Activated CD4-positive, alpha-beta memory T cell treated with anti-CD3 and anti-CD28 coated beads for 36 hours (primary cell): ENCODE measurements around the gene KIF19. TPM values are rescaled to one million over a fixed set of nuclear protein-coding genes. Genes with fewer than 3 reads are reported as not detected.

Experiments
- CTCF ChIA-PET: fragments of 350-600 bp; sonication (Branson Sonifier 250); formaldehyde crosslinking; loops from one replicate; lab custom pipeline; 2021; ENCODE audit warnings: antibody characterized with exemption, inconsistent platforms; lab: Charles Lee
- POLR2A ChIA-PET: fragments of 350-600 bp; sonication (Branson Sonifier 250); formaldehyde crosslinking; loops from one replicate; lab custom pipeline; 2021; ENCODE audit warnings: antibody characterized with exemption; lab: Charles Lee
- DNase-seq: peaks from one replicate; pipeline ENCODE4 v3.0.0-alpha.2; 2020
- H3K27ac Mint-ChIP-seq: one replicate; pipeline ENCODE4 v1.8.0; 2021; ENCODE audit warnings: mixed read lengths
- H3K27me3 Mint-ChIP-seq: one replicate; pipeline ENCODE4 v1.8.0; 2021; ENCODE audit warnings: mixed read lengths
- H3K36me3 Mint-ChIP-seq: one replicate; pipeline ENCODE4 v1.8.0; 2021; ENCODE audit warnings: mixed read lengths
- H3K4me1 Mint-ChIP-seq: one replicate; pipeline ENCODE4 v1.8.0; 2021; ENCODE audit warnings: low read depth, mixed read lengths
- H3K4me3 Mint-ChIP-seq: one replicate; pipeline ENCODE4 v1.8.0; 2021; ENCODE audit warnings: mild to moderate bottlenecking, mixed read lengths
- H3K9me3 Mint-ChIP-seq: one replicate; pipeline ENCODE4 v1.8.0; 2021; ENCODE audit warnings: mixed read lengths
- intact Hi-C: fragments of 100-400 bp; cut with micrococcal nuclease; formaldehyde crosslinking; loops from one replicate; pipeline ENCODE4 v1.15.1; 2023
- total RNA-seq, 2 experiments: library from RNA; stranded (reverse); gene quantifications; one replicate each; pipeline ENCODE4 v1.2.3, GENCODE V29; 2021

KIF19 gene
- total RNA-seq, 2 experiments from 2014 or later: 0.51 to 0.59 TPM

GRCh38 chr17:74330446-74330845, 4.4 kb downstream of the KIF19 start:
- intact Hi-C loops: no loop called here

DNA sequence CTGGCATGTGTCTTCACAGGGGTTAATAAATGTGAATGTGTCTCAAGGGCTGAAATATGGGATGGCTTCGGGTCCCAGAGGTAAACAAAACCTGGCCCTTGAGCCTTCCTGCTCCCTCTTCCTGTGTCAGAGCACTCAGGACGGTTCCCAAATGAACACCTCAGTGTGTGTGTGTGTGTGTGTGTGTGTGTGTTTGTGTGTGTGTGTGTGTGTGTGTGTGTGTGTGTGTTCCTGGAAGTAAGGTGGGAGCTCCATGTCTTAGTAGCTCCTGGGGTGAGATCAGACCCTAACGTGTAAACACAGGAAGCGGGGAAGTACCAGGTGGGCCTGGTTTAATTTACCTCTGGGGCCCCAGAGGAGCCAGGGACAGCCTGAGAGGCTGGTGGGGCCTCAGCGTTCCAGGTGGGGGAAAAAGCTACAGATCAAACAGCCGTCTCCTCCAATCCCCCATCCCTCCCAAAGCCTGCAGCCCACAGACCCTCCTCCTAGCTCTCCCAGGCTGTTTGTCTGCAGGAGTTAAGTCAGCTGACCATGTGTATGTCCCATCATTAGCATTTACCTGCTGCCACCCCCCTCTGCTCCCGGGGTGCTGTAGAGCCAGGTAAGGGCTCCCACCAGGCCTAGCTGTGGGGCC, 6.1 kb downstream of the KIF19 start:
- Mint-ChIP-seq H3K4me1 (peaks cover 12% of the 10 kb centered on the region), H3K9me3 (no peaks in the 10 kb centered on the region), H3K27me3 (no peaks in the 10 kb centered on the region), H3K27ac (no peak overlapping the region), H3K4me3 (no peak overlapping the region), H3K36me3 (no peaks in the 10 kb centered on the region)
- DNase-seq: no peak
- intact Hi-C loops: no loop called here
- ChIA-PET POLR2A (no interaction called here), CTCF (interaction anchor here (1.2 kb wide), 1 partner anchor 47 kb away, joined by 3 read pairs; no protein-coding TSS in a partner anchor)

More at GRCh38 chr17:74330446-74330845, 4.4 kb downstream of the KIF19 start:
- H3K4me3 Mint-ChIP-seq: no peak overlapping the region
- H3K27me3 Mint-ChIP-seq: no peaks in the 10 kb centered on the region
- no peak overlapping the region for H3K27ac Mint-ChIP-seq
- H3K9me3 Mint-ChIP-seq: no peaks in the 10 kb centered on the region
- POLR2A ChIA-PET: no interaction called here
- H3K4me1 Mint-ChIP-seq: peaks cover 21% of the 10 kb centered on the region
- DNase-seq: no peak
- no peaks in the 10 kb centered on the region for H3K36me3 Mint-ChIP-seq
- CTCF ChIA-PET: no interaction called here

- CTCF ChIA-PET: interaction anchor here (1.2 kb wide), 1 partner anchor 46 kb away, joined by 3 read pairs; no protein-coding TSS in a partner anchor
- no peak for DNase-seq
- Mint-ChIP-seq H3K4me3 (no peak overlapping the region), H3K27me3 (no peaks in the 10 kb centered on the region), H3K27ac (no peak overlapping the region), H3K4me1 (peaks cover 12% of the 10 kb centered on the region), H3K9me3 (no peaks in the 10 kb centered on the region), H3K36me3 (no peaks in the 10 kb centered on the region)
- POLR2A ChIA-PET: no interaction called here
- intact Hi-C loops: no loop called here
Measured at GRCh38 chr17:74332763-74333283, 6.8 kb downstream of the KIF19 start.

GRCh38 chr17:74334393-74335039, 8.5 kb downstream of the KIF19 start:
- no peak overlapping the region for H3K4me3 Mint-ChIP-seq
- no peak overlapping the region for H3K27ac Mint-ChIP-seq
- intact Hi-C loops: no loop called here
- no peaks in the 10 kb centered on the region for H3K36me3 Mint-ChIP-seq
- ChIA-PET POLR2A (no interaction called here), CTCF (no interaction called here)
- DNase-seq: no peak
- peaks cover 1% of the 10 kb centered on the region for H3K4me1 Mint-ChIP-seq
- no peaks in the 10 kb centered on the region for H3K27me3 Mint-ChIP-seq
- H3K9me3 Mint-ChIP-seq: no peaks in the 10 kb centered on the region

DNA sequence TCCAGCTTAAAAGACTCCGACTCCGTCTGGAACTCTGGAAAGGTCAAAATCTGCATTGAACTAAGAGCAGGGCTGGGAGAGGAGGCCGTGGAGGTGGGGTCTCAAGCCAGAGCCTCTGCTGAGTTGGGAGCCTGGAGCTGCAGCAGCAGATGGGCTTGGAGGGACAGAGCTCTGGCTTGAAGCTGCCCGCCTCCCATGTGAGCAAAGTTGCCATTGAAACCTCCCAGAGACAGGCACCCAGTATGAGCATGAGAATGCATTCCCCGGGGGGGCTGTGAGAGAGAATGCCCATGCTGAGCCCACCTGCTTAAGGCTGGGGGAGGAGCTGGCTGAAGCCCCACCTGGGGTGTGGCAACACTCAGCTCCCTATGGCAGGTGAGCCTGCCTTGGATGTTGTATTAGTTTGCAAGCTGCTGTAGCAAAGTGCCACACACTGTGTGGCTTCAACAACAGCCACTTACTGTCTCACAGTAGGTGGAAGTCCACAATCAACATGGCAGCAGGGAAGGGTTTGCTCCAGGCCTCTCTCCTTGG, 9.6 kb downstream of the KIF19 start:
- Mint-ChIP-seq H3K9me3 (no peaks in the 10 kb centered on the region), H3K4me3 (no peak overlapping the region), H3K27me3 (peaks cover 1% of the 10 kb centered on the region), H3K36me3 (no peaks in the 10 kb centered on the region), H3K4me1 (no peaks in the 10 kb centered on the region), H3K27ac (no peak overlapping the region)
- POLR2A ChIA-PET: no interaction called here
- intact Hi-C loops: no loop called here
- CTCF ChIA-PET: interaction anchor here (0.8 to 1.7 kb wide), 2 partner anchors 17 to 32 kb away, joined by 4 to 6 read pairs; partner anchors contain the start of gene GPR142
- DNase-seq: no peak

GRCh38 chr17:74336307-74336706, 10.3 kb downstream of the KIF19 start:
- H3K4me3 Mint-ChIP-seq: no peak overlapping the region
- H3K27me3 Mint-ChIP-seq: peaks cover 1% of the 10 kb centered on the region
- no peaks in the 10 kb centered on the region for H3K4me1 Mint-ChIP-seq
- H3K36me3 Mint-ChIP-seq: no peaks in the 10 kb centered on the region
- CTCF ChIA-PET: interaction anchor here (0.8 to 1.7 kb wide), 2 partner anchors 17 to 31 kb away, joined by 4 to 6 read pairs; partner anchors contain the start of gene GPR142
- intact Hi-C loops: no loop called here
- no peaks in the 10 kb centered on the region for H3K9me3 Mint-ChIP-seq
- DNase-seq: no peak
- POLR2A ChIA-PET: no interaction called here
- H3K27ac Mint-ChIP-seq: no peak overlapping the region

GRCh38 chr17:74337834-74338500, 11.9 kb downstream of the KIF19 start:
- H3K4me3 Mint-ChIP-seq: no peak overlapping the region
- H3K4me1 Mint-ChIP-seq: no peaks in the 10 kb centered on the region
- intact Hi-C loops: no loop called here
- ChIA-PET CTCF (interaction anchor here (0.5 to 1.3 kb wide), 2 partner anchors 41 to 352 kb away, joined by 3 to 4 read pairs; no protein-coding TSS in a partner anchor), POLR2A (no interaction called here)
- DNase-seq: no peak
- no peaks in the 10 kb centered on the region for H3K9me3 Mint-ChIP-seq
- peaks cover 1% of the 10 kb centered on the region for H3K27me3 Mint-ChIP-seq
- H3K36me3 Mint-ChIP-seq: no peaks in the 10 kb centered on the region
- H3K27ac Mint-ChIP-seq: no peak overlapping the region

DNA sequence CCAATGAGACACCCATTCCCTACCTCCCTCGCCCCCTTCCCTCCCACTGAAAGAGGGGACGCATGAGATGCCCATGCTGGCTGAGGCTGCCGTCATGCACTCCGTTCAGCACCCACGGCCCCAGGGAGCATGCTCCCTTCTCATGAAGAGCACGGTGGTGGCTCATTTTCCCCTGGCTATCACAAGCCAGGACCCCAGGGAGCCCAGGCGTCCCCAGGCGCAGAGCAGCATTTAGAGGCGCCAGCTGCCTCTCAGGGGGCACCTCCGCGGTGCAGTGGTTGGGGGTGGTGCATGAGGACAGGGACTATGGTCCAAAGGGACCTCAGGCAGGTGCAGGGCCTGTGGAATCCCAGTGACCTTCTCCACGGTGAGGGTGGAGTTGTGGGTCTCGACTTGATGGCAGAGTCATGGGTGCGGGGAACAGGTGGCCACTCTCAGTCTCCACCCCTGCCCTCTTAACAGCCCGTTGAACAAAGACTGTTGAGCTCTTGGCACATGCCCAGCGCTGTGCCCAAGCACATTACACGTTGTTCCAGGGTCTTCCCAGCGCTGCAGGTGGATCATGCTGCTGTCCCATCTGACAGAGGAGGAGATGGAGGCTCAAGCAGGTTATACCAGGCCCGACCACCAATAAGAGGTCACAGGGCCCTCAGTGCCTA, 13.6 kb downstream of the KIF19 start:
- Mint-ChIP-seq H3K4me3 (no peak overlapping the region), H3K27me3 (peaks cover 1% of the 10 kb centered on the region), H3K9me3 (no peaks in the 10 kb centered on the region), H3K4me1 (no peaks in the 10 kb centered on the region), H3K36me3 (no peaks in the 10 kb centered on the region), H3K27ac (no peak overlapping the region)
- CTCF ChIA-PET: no interaction called here
- DNase-seq: no peak
- POLR2A ChIA-PET: no interaction called here
- intact Hi-C loops: no loop called here

DNA sequence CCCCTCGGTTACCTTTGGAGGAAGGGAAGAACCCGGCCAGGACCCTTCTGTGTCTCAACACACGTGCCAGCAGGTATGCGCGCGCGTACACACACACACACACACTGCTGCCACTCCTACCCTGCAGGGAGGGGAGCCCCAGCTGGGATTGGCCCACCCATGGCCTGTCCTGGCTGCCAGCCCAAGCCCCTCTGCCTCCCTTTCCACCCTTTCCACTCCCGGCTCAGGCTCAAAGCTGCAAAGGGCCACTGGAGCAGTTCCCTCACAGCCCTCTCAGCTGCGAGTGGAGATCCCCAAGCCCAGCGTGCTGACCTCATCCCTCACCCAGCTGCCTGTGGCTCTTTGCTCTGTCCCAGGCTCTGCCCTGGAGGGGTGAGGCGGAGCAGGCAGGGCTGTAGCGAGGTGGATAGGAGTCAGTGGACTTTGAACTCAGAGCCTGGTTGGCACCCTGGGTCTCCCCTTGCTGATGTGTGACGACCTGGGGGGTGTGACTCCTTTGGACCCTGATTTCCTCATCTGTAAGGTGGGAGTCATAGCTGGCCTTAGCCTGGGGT, 14.5 kb downstream of the KIF19 start:
- no peak overlapping the region for H3K27ac Mint-ChIP-seq
- ChIA-PET POLR2A (no interaction called here), CTCF (interaction anchor here (0.7 kb wide), 1 partner anchor 12 kb away, joined by 3 read pairs; no protein-coding TSS in a partner anchor)
- H3K27me3 Mint-ChIP-seq: peaks cover 1% of the 10 kb centered on the region
- H3K36me3 Mint-ChIP-seq: no peaks in the 10 kb centered on the region
- intact Hi-C loops: no loop called here
- no peak for DNase-seq
- H3K4me1 Mint-ChIP-seq: no peaks in the 10 kb centered on the region
- H3K9me3 Mint-ChIP-seq: no peaks in the 10 kb centered on the region
- no peak overlapping the region for H3K4me3 Mint-ChIP-seq

DNA sequence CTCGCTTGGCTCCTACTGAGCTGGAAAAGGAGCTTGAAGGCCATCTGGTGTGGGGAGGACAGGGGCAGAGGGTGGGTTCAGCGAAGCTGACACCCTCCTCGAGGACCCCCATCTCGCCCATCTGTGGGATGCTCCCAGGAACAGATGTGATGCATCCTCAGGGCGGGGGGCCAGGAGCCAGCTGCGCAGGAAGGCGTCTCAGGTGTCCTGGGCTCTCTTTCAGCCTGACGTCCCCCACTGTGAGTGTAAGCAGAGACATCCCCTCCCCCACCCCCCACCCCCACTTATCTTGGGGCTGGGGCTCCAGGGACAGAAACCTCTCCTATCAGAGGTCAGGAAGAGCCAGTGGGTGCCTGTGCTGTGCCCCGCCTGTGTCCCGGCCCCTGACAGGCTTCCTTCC, 16.2 kb downstream of the KIF19 start:
- H3K27ac Mint-ChIP-seq: no peak overlapping the region
- no peaks in the 10 kb centered on the region for H3K4me1 Mint-ChIP-seq
- intact Hi-C loops: no loop called here
- no peaks in the 10 kb centered on the region for H3K36me3 Mint-ChIP-seq
- DNase-seq: no peak
- no peak overlapping the region for H3K4me3 Mint-ChIP-seq
- ChIA-PET POLR2A (no interaction called here), CTCF (no interaction called here)
- H3K9me3 Mint-ChIP-seq: no peaks in the 10 kb centered on the region
- peaks cover 1% of the 10 kb centered on the region for H3K27me3 Mint-ChIP-seq

DNA sequence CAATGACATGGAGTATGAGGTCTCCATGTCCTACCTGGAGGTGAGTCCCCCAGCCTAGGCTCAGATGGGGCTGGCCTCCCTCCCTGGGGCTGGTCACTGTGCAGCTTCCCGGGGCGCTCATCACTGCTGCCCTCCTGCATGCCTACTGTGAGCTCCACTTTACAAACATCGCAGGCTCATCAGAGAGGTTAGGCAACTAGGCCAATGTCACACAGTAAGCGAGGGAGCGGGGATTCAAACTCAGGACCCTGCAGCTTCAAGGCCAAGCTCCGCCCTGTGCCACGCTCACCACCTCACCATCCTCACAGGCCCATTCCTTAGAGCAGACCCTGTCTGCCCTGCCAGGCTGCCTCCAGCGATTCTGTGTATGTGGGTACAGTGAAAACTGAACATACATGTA, 17.1 kb downstream of the KIF19 start:
- intact Hi-C loops: no loop called here
- ChIA-PET POLR2A (no interaction called here), CTCF (no interaction called here)
- no peak overlapping the region for H3K4me3 Mint-ChIP-seq
- H3K4me1 Mint-ChIP-seq: no peaks in the 10 kb centered on the region
- no peaks in the 10 kb centered on the region for H3K36me3 Mint-ChIP-seq
- H3K27ac Mint-ChIP-seq: no peak overlapping the region
- no peaks in the 10 kb centered on the region for H3K9me3 Mint-ChIP-seq
- DNase-seq: no peak
- peaks cover 1% of the 10 kb centered on the region for H3K27me3 Mint-ChIP-seq
